Measurements from ENCODE around the gene CDH12.

GRCh38 chr5:22776285-22776684 is 76.9 kb downstream of the CDH12 start:
- TF ChIP-seq POLR2A (IDR thresholded peaks at IDR 0.05; ENCODE audit: low read depth, low read length): no peak
- no peak for TF ChIP-seq POLR2AphosphoS5 (IDR thresholded peaks at IDR 0.05; ENCODE audit: low read depth, low read length)
- TF ChIP-seq TAF1 (IDR thresholded peaks at IDR 0.05; ENCODE audit: low read depth, low read length): no peak
- no peak for TF ChIP-seq POU2F2 (IDR thresholded peaks at IDR 0.05; ENCODE audit: low read depth, low read length)
- TF ChIP-seq SPI1 (IDR thresholded peaks at IDR 0.05; ENCODE audit: low read depth, low read length): no peak
- no peak for TF ChIP-seq PAX5 (IDR thresholded peaks at IDR 0.05; ENCODE audit: insufficient read depth, low read length, severe bottlenecking)

Data from GM12891 (cell line).